Vagina (tissue), 2 donors: Measurements from ENCODE around the gene DOK7.
"Not testable (repeated sequence)": the region's sequence is repeated elsewhere in the genome, so short reads cannot be mapped to it uniquely, and the experiment has no call there.

Source experiments
- POLR2A ChIP-seq, 2 donors: fragments of 450-650 bp; IDR thresholded peaks; one replicate each; pipeline ENCODE4 v1.6.1; 2017; ENCODE audit warnings: antibody characterized with exemption in 2 of 2, mild to moderate bottlenecking in 2 of 2, moderate library complexity in 2 of 2
- POLR2AphosphoS5 ChIP-seq, 2 donors: sonication (generic); formaldehyde crosslinking; IDR thresholded peaks; one replicate each; pipeline ENCODE4 v1.9.0; 2017; ENCODE audit warnings: antibody characterized with exemption in 2 of 2, mild to moderate bottlenecking in 2 of 2, low read depth in 1 of 2; ENCODE audit not compliant: insufficient read depth in 1 of 2

GRCh38 chr4:3538906-3539305, 75.8 kb downstream of the DOK7 start:
- not testable (repeated sequence) for TF ChIP-seq POLR2AphosphoS5 (IDR thresholded peaks at IDR 0.05; ENCODE audit: insufficient read depth in 1 of 2, low read depth in 1 of 2); POLR2A (IDR thresholded peaks at IDR 0.05)
